Measurements from ENCODE around the gene NADSYN1.

The NADSYN1 gene

GRCh38 chr11:71410363-71410966 lies 42.5 kb upstream of the NADSYN1 start:
- no peak overlapping the region for H3K4me3 ChIP-seq (ENCODE audit: low read depth, low read length)
- H3K36me3 ChIP-seq (ENCODE audit: control insufficient read depth, insufficient read depth, low read length), result no peaks in the 10 kb centered on the region
- no peaks in the 10 kb centered on the region for H3K27me3 ChIP-seq (ENCODE audit: control insufficient read depth, insufficient read depth, low read length)
- no peak overlapping the region for H3K4me2 ChIP-seq (ENCODE audit: low read length)
- no peaks in the 10 kb centered on the region for H3K9me3 ChIP-seq (ENCODE audit: control insufficient read depth, low read length)
- H3K27ac ChIP-seq, result no peak overlapping the region
- H3K79me2 ChIP-seq, result no peaks in the 10 kb centered on the region
- H3K4me1 ChIP-seq, result no peaks in the 10 kb centered on the region
- H2AFZ ChIP-seq, result no peak overlapping the region
- TF ChIP-seq CTCF (IDR thresholded peaks at IDR 0.05), result no peak
- H3K9ac ChIP-seq, result no peak overlapping the region

- Histone ChIP-seq H3K79me2 (no peaks in the 10 kb centered on the region), H3K27ac (no peak overlapping the region), H3K9me3 (ENCODE audit: control insufficient read depth, low read length) (no peaks in the 10 kb centered on the region), H3K4me1 (no peaks in the 10 kb centered on the region), H3K9ac (no peak overlapping the region), H2AFZ (no peak overlapping the region), H3K27me3 (ENCODE audit: control insufficient read depth, insufficient read depth, low read length) (no peaks in the 10 kb centered on the region), H3K36me3 (ENCODE audit: control insufficient read depth, insufficient read depth, low read length) (no peaks in the 10 kb centered on the region), H3K4me2 (ENCODE audit: low read length) (no peak overlapping the region), H3K4me3 (ENCODE audit: low read depth, low read length) (no peak overlapping the region)
- no peak for TF ChIP-seq CTCF (IDR thresholded peaks at IDR 0.05)
Observed at GRCh38 chr11:71414645-71415044, 38.4 kb upstream of the NADSYN1 start.

GRCh38 chr11:71418643-71419042 lies 34.4 kb upstream of the NADSYN1 start:
- no peak overlapping the region for H3K4me3 ChIP-seq (ENCODE audit: low read depth, low read length)
- H3K9ac ChIP-seq, result no peak overlapping the region
- H3K36me3 ChIP-seq (ENCODE audit: control insufficient read depth, insufficient read depth, low read length), result no peaks in the 10 kb centered on the region
- no peaks in the 10 kb centered on the region for H3K4me1 ChIP-seq
- H2AFZ ChIP-seq, result no peak overlapping the region
- H3K79me2 ChIP-seq, result no peaks in the 10 kb centered on the region
- H3K9me3 ChIP-seq (ENCODE audit: control insufficient read depth, low read length), result no peaks in the 10 kb centered on the region
- H3K27ac ChIP-seq, result no peak overlapping the region
- TF ChIP-seq CTCF (IDR thresholded peaks at IDR 0.05), result no peak
- no peak overlapping the region for H3K4me2 ChIP-seq (ENCODE audit: low read length)
- H3K27me3 ChIP-seq (ENCODE audit: control insufficient read depth, insufficient read depth, low read length), result no peaks in the 10 kb centered on the region

GRCh38 chr11:71420455-71421241 lies 32.4 kb upstream of the NADSYN1 start:
- H3K79me2 ChIP-seq, result no peaks in the 10 kb centered on the region
- H3K4me3 ChIP-seq (ENCODE audit: low read depth, low read length), result no peak overlapping the region

More at GRCh38 chr11:71420455-71421241, 32.4 kb upstream of the NADSYN1 start:
- Histone ChIP-seq H3K4me2 (ENCODE audit: low read length) (no peak overlapping the region), H3K36me3 (ENCODE audit: control insufficient read depth, insufficient read depth, low read length) (no peaks in the 10 kb centered on the region), H3K27me3 (ENCODE audit: control insufficient read depth, insufficient read depth, low read length) (no peaks in the 10 kb centered on the region), H3K9ac (no peak overlapping the region), H3K4me1 (no peaks in the 10 kb centered on the region), H2AFZ (no peak overlapping the region), H3K27ac (no peak overlapping the region), H3K9me3 (ENCODE audit: control insufficient read depth, low read length) (no peaks in the 10 kb centered on the region)
- no peak for TF ChIP-seq CTCF (IDR thresholded peaks at IDR 0.05)
